ENCODE results near the gene IVD.

The IVD gene

DNA sequence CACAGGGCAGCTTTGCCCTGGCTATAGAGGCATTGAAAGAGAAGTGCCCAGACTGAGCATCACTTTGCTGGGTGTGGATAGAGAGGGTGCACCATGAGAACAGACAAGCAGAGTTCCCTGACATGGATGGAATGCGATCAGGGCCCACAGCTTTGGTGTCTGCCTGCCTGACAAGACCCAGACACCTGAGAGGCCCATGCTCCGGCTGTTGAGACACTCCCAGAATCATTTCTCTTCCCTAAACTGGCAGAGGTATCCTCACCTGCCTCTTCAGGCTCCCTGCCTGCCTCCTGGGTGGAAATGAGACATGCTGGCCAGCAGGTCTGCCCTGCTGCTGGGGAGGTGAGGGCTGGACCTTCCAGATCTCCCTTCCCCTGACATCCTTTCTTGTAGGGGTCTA is 54.8 kb downstream of the IVD start:
- TF ChIP-seq, protein P1, sequence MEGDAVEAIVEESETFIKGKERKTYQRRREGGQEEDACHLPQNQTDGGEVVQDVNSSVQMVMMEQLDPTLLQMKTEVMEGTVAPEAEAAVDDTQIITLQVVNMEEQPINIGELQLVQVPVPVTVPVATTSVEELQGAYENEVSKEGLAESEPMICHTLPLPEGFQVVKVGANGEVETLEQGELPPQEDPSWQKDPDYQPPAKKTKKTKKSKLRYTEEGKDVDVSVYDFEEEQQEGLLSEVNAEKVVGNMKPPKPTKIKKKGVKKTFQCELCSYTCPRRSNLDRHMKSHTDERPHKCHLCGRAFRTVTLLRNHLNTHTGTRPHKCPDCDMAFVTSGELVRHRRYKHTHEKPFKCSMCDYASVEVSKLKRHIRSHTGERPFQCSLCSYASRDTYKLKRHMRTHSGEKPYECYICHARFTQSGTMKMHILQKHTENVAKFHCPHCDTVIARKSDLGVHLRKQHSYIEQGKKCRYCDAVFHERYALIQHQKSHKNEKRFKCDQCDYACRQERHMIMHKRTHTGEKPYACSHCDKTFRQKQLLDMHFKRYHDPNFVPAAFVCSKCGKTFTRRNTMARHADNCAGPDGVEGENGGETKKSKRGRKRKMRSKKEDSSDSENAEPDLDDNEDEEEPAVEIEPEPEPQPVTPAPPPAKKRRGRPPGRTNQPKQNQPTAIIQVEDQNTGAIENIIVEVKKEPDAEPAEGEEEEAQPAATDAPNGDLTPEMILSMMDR (IDR thresholded peaks at IDR 0.05), result no peak

- TF ChIP-seq, protein P1 (IDR thresholded peaks at IDR 0.05), result no peak
These were observed 56.4 kb downstream of the IVD start for GRCh38 chr15:40461958-40462357.

DNA sequence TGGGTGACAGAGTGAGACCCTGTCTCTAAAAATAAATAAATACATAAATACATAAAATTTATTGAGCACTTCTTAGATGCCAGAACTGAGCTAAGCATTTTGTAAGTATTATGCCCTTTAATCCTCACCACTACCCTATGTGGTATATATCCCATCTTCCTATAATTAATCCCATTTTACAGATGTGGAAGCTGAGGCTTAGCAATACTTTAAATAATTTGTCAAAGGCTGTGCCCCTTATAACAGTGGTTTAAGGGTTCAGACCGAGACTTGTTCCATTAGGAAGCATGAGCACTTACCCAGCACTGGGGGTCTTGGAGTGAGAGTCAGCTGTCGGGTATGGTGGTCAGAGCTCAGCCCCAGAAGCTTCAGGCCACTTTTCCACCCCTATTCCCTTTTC is 57.7 kb downstream of the IVD start:
- TF ChIP-seq, protein P1 (IDR thresholded peaks at IDR 0.05), result no peak

GRCh38 chr15:40463886-40464545 is 58.4 kb downstream of the IVD start:
- TF ChIP-seq, protein P1 (IDR thresholded peaks at IDR 0.05), result no peak

GRCh38 chr15:40464595-40465185 is 59.1 kb downstream of the IVD start:
- TF ChIP-seq, protein P1 (IDR thresholded peaks at IDR 0.05), result no peak

GRCh38 chr15:40465939-40466338 is 60.3 kb downstream of the IVD start:
- TF ChIP-seq, protein P1 (IDR thresholded peaks at IDR 0.05), result no peak

- TF ChIP-seq, protein P1 (IDR thresholded peaks at IDR 0.05), result no peak
These were observed 61.0 kb downstream of the IVD start for GRCh38 chr15:40466426-40467260.
